ENCODE results near the gene AIG1.

DNA sequence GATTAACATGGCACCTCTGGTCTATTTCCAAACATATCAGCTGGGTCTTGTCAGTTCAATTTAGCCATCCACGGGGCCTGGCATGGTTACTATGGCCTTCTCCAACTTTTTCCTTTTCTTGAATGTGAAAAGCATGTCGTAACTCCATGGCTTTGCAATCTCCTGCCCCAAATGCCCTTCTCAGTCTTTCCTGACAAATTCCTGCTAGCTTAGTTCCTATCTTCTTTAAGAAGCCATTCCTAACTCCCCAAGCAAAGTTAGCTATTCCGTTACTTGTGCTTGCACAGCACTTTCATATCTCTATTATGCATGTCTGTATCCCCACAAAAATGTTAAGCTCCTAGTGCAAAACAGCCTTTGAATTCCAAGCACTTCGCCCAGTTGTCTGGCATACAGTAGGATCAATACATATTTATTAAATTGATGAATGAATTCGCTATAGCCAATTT, 105.6 kb downstream of the AIG1 start:
- TF ChIP-seq, protein P1, sequence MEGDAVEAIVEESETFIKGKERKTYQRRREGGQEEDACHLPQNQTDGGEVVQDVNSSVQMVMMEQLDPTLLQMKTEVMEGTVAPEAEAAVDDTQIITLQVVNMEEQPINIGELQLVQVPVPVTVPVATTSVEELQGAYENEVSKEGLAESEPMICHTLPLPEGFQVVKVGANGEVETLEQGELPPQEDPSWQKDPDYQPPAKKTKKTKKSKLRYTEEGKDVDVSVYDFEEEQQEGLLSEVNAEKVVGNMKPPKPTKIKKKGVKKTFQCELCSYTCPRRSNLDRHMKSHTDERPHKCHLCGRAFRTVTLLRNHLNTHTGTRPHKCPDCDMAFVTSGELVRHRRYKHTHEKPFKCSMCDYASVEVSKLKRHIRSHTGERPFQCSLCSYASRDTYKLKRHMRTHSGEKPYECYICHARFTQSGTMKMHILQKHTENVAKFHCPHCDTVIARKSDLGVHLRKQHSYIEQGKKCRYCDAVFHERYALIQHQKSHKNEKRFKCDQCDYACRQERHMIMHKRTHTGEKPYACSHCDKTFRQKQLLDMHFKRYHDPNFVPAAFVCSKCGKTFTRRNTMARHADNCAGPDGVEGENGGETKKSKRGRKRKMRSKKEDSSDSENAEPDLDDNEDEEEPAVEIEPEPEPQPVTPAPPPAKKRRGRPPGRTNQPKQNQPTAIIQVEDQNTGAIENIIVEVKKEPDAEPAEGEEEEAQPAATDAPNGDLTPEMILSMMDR (conservative IDR thresholded peaks at IDR 0.05; ENCODE audit: low read length) = no peak
- TF ChIP-seq EZH2phosphoT487 (IDR thresholded peaks at IDR 0.05; ENCODE audit: borderline replicate concordance, low read depth, low read length) = no peak
